K562 (cell line): ENCODE measurements around the gene IGIP. TPM values are rescaled to one million over a fixed set of nuclear protein-coding genes. Genes with fewer than 3 reads are reported as not detected.
A peak's percentile ranks its signal among the peaks of the same experiment; 100 is the strongest.

Experiments
- E2F4 ChIP-seq: sonication (generic); formaldehyde crosslinking; IDR thresholded peaks from 2 replicates; pipeline ENCODE4 v1.8.0; 2022; ENCODE audit warnings: mild to moderate bottlenecking, low read depth, missing genetic modification reagents
- IRF2 ChIP-seq: sonication (generic); formaldehyde crosslinking; IDR thresholded peaks from 2 replicates; pipeline ENCODE4 v1.8.1; 2022; ENCODE audit warnings: mild to moderate bottlenecking, missing genetic modification reagents
- KLF6 ChIP-seq: fragments of 250-450 bp; sonication (Bioruptor Pico); IDR thresholded peaks from 2 replicates; pipeline ENCODE4 v1.4.0; 2020; ENCODE audit warnings: mild to moderate bottlenecking, moderate library complexity, borderline replicate concordance
- MBD2 ChIP-seq: sonication (generic); IDR thresholded peaks from 2 replicates; pipeline ENCODE4 v1.6.1; 2016; ENCODE audit warnings: low read depth, borderline replicate concordance
- RBFOX2 ChIP-seq: fragments of 200-400 bp; formaldehyde crosslinking; IDR thresholded peaks from 2 replicates; pipeline ENCODE4 v1.6.1; 2017; ENCODE audit warnings: low read depth, mild to moderate bottlenecking, low read length, moderate library complexity
- STAT6 ChIP-seq: sonication (generic); formaldehyde crosslinking; IDR thresholded peaks from 2 replicates; pipeline ENCODE4 v1.8.1; 2023; ENCODE audit warnings: mild to moderate bottlenecking, missing genetic modification reagents
- ZKSCAN3 ChIP-seq: fragments of 250-450 bp; sonication (Bioruptor Pico); IDR thresholded peaks from 2 replicates; pipeline ENCODE4 v1.4.0; 2020
- ZNF347 ChIP-seq: fragments of 450-650 bp; formaldehyde crosslinking; IDR thresholded peaks from 2 replicates; pipeline ENCODE4 v1.4.0; 2020; ENCODE audit warnings: low read depth, mild to moderate bottlenecking, moderate library complexity
- ZNF445 ChIP-seq: fragments of 250-450 bp; sonication (Bioruptor Pico); IDR thresholded peaks from 2 replicates; pipeline ENCODE4 v1.4.0; 2020; ENCODE audit warnings: low read depth, mild to moderate bottlenecking, moderate library complexity
- polyA plus RNA-seq, 8 experiments: library from polyadenylated mRNA; depleted of rRNA in 4 of 8; stranded (reverse) in 5 of 8; unstranded in 3 of 8; fragments of >200 nt; fragmentation: Nextera tagmentation in 2 of 8; fragmentation: Illumina TruSeq in 1 of 8; extraction: Ambion mirVana in 2 of 8; extraction: Trizol in 1 of 8; gene quantifications; 2 replicates each; pipeline versions ENCODE4 v1.2.1 to v1.2.3, GENCODE V29; 2011 to 2014; ENCODE audit warnings: inconsistent platforms in 1 of 8, missing spikeins in 1 of 8
- total RNA-seq, 7 experiments: library from RNA; depleted of rRNA in 6 of 7; stranded (reverse); fragments of >200 nt in 6 of 7; fragmentation: Illumina TruSeq in 2 of 7; extraction: Trizol in 2 of 7; gene quantifications; 2 replicates each; pipeline versions ENCODE4 v1.2.1 to v1.2.3, GENCODE V29; 2011 to 2021; ENCODE audit warnings: low replicate concordance in 1 of 7

Gene IGIP
- total and polyA plus RNA-seq, 9 of the 15 experiments (the other 6 are each of a cell fraction or from before 2014, with no cell fraction given), result 0.52 to 1.6 (median 1.2) TPM

- TF ChIP-seq STAT6 (CRISPR knock-in tag) (no peak), IRF2 (CRISPR knock-in tag) (no peak), ZNF445 (no peak), E2F4 (CRISPR knock-in tag) (no peak), ZNF347 (CRISPR knock-in tag) (no peak), ZKSCAN3 (CRISPR knock-in tag) (no peak), KLF6 (CRISPR knock-in tag) (no peak), MBD2 (no peak), RBFOX2 (peak; percentile 86)
Observed at GRCh38 chr5:140113699-140114263, 12.0 kb upstream of the IGIP start, which contains the start of gene PURA (continued).
